Measurements from ENCODE around the gene COPS4.
"Not testable (repeated sequence)": the region's sequence is repeated elsewhere in the genome, so short reads cannot be mapped to it uniquely, and the experiment has no call there.

Gene COPS4

DNA sequence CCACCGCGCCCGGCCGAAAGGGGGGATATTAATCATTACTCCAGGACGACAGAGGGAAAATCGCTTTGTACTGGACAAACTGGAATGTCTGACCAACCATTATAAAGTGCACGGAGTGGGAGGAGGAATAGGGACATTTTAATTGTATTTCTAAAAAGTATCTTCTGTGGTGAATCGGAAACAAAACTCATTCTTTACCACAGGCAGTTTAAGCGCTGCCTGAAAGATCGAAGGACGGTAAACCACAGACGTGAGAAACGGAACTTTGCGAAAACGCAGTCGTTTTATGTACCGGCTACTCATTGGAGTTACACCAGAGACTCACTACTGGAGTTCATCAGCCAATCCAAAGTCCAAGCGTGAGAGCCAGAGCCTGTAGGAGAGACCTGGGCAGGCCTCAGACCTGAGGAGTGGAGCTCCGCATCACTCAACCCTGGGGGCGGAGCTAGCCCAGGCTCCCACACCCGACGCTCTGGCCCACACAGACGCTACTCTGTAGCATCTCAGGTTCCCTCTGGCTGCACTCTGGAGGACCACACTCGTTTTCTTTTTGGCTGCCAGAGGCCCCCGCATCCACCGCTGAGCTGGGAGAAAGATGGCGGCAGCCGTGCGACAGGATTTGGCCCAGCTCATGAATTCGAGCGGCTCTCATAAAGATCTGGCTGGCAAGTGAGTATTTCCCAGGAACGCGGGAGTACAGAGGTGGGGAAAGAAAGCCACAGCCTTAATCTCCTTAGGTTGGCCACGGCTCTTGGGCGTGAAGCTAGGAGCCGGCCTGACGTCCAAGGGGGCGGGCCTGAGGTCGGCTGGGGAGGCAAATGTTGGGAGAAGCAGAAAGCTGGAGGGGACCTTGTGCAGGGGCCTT lies at the start of gene COPS4:
COPS4 (plus strand) TSS at position 554 of the 865 bp plus-strand sequence; CDS start at position 596, 42 bp downstream.
- DNase-seq: peak; percentile 99

DNA sequence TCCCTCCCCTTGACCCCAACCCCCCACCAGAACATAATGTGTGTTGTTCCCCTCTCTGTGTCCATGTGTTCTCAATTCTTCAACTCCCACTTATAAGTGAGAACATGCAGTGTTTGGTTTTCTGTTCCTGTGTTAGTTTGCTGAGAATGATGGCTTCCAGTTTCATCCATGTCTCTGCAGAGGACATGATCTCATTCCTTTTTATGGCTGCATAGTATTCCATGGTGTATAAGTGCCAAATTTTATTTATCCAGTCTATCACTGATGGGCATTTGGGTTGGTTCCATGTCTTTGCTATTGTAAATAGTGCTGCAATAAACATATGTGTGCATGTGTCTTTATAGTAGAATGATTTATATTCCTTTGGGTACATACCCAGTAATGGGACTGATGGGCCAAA lies 47.5 kb upstream of the COPS4 start:
- not testable (repeated sequence) for DNase-seq

GRCh38 chr4:82988323-82988832 lies 46.6 kb upstream of the COPS4 start:
- no peak for DNase-seq

GRCh38 chr4:82989575-82990429 lies 45.2 kb upstream of the COPS4 start:
- DNase-seq: no peak

DNA sequence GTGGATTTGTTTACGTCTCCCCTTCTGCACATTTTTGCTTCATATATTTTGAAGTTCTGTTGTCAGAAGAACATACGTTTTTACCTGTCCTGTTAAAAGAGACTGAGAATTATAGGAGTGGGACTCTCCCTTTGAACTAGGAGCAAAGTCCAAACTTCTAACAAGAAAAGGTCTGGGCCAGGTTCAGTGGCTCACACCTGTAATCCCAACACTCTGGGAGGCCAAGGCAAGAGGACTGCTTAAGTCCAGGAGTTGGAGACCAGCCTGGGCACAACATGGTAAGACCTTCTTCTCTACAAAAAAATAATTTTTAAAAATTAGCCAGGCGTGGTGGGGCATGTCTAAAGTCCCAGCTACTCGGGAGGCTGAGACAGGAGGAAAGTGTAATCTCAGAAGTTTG lies 40.1 kb upstream of the COPS4 start:
- DNase-seq: no peak

DNA sequence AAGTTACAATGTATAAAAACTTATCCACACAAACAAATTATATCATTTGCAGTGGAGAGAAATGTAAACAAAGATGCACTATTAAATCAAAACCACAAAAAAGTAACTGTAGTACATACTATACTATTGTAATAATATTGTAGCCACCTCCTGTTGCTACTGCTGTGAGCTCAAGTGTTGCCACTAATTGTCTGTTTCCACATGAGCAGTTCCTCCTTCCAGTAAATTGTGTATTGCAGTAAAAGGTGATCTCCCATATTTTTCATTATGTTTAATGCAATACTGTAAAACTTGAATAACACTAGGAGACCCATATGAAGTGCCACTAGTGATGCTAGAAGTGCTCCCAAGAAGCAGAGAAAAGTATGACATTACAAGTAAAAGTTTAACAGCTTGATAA lies 36.1 kb upstream of the COPS4 start:
- DNase-seq: no peak

GRCh38 chr4:83002329-83002728 lies 32.7 kb upstream of the COPS4 start:
- no peak for DNase-seq

GRCh38 chr4:83003044-83003791 lies 31.8 kb upstream of the COPS4 start:
- not testable (repeated sequence) for DNase-seq

GRCh38 chr4:83009529-83009928 lies 25.5 kb upstream of the COPS4 start:
- no peak for DNase-seq

GRCh38 chr4:83010111-83010521 lies 24.9 kb upstream of the COPS4 start:
- DNase-seq: no peak

- DNase-seq: no peak
Measured at GRCh38 chr4:83010522-83011318, 24.3 kb upstream of the COPS4 start, which contains the start of gene LIN54. Gene LIN54, minus strand, starts transcription at chr4:83010823. Its CDS starts 25,979 bp downstream, at chr4:82984844.

- no peak for DNase-seq
Measured at GRCh38 chr4:83011689-83012199, 23.2 kb upstream of the COPS4 start.

DNA sequence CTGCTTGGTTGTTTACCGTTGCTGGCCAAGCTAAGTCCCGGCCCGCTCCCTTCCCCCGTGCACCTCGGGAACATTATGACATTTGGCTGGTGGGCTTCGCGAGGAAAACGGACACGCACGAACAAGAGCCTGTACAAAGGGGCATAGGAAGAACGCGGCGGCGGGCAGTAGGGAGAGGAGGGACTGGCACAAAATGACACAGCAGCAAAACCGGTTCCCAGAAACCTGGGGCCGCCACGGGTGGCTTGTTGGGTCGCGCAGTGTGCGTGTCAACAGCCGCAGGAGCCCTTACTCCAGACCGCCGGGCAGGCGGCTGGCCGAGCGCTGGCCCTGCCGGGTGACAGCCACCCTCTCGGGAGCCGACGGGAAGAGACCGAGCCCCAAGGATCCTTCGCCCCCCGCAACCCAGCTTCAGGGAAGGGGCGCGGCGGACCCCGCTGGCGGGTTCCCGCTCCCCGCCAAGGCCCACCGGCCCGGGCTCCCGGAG lies 22.7 kb upstream of the COPS4 start:
- DNase-seq: no peak

- peak; percentile 87 for DNase-seq
Measured at GRCh38 chr4:83012687-83013419, 22.1 kb upstream of the COPS4 start.

- no peak for DNase-seq
Measured at GRCh38 chr4:83013420-83013867, 21.5 kb upstream of the COPS4 start.

DNA sequence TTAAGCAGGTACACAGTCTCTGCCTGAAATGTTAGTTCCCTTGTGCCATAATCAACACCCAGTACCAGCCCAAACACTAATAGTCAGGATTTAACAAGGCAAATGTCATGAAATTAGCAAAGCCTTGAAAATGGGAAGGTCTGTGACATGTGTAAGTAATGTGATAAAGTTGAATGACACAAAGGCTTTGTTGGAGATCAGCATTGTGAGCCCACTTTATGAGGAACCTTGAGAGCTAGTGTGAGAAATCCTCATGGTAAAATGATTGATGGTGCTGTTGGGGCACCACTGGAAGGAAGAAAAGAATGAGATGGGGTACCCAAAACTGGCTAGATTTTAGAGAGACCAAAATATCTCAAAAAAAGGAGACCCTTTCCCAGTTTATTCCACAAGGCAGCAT lies 21.1 kb upstream of the COPS4 start:
- DNase-seq: no peak

- DNase-seq: no peak
Measured at GRCh38 chr4:83019794-83020494, 15.0 kb upstream of the COPS4 start.

DNA sequence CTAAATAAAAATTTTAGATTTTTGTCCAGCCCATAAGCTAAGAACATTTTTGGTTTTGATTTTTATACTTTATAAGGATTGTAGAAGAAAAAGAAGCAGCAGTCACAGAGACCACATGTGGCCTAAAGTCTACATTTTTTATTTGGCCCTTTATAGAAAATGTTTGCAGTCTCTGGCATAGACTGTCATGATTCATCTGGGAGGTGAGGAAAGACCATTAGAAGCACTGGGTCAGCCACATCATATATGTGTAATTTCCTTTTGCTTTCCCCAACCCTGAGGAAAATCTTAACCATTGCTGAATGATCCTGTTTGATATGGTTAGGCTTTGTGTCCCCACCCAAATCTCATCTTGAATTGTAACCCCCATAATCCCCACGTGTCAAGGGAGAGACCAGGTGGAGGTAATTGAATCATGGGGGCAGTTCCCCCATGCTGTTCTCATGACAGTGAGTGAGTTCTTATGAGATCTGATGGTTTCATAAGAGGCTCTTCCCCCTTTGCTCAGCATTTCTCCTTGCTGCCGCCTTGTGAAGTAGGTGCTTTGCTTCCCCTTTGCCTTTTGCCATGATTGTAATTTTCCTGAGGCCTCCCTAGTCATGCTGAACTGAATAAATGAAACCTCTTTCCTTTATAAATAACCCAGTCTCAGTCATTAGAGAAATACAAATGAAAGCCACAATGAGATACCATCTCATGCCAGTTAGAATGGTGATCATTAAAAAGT lies 12.1 kb upstream of the COPS4 start:
- no peak for DNase-seq

DNA sequence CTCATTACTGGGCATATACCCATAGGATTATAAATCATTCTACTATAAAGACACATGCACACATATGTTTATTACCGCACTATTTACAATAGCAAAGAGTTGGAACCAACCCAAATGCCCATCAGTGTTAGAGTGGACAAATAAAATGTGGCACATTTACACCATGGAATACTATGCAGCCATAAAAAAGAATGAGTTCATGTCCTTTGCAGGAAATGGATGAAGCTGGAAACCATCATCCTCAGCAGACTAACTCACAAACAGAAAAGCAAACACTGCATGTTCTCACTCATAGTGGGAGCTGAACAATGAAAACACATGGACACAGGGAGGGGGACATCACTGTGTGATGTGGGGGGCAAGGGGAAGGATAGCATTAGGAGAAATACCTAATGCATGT lies 11.4 kb upstream of the COPS4 start:
- DNase-seq: not testable (repeated sequence)

All from NCI-H1436 treated with DMSO at 0.1 percent for 48 hours (cell line).